8988T (cell line): ENCODE measurements around the gene CD81.

Experiments used
- DNase-seq: peaks from one replicate; pipeline ENCODE4 v3.0.0; 2011

CD81 gene

DNA sequence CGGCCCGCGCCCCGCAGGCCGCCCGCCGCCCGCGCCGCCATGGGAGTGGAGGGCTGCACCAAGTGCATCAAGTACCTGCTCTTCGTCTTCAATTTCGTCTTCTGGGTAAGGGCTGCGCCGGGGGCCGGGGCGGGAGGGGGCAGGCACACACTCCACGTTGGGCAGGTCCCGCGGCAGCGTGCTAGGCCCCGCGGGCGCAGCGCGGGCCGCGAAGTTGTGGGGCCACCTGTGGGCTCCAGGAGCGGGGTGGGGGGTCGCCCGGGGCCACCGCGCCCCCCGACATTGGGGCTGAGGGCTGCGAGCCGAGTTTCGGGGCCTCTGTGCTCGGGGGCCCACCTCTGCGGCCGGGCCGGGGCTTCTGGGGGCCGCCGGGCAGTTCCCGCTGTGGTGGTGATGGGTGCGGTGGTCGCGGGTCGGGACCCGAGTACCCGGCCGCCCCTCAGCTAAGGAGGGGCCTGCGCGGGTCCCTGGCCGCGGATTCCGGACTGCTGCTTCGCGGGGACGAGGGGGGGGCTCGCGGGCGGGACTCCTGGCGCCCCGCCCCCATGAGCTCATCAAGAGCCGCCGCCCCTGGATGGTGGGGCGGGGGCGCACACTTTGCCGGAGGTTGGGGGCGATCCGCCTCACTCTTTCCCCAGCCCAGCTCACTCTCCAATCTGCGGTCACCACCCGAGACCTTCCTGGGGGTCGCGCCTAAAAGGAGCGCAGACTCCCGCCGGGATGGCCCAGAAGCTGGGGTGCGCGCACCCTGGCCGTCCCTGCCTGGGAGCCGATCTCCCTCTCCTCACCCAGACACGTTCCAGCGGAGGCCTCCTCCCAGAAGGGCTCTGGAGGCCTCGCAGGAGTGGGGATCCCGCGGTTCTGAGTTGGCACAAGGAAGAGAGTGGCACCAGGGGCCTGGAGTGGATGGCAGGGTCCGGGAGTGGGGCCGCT is 667 bp downstream of the CD81 start:
- peak; percentile 81 for DNase-seq

DNA sequence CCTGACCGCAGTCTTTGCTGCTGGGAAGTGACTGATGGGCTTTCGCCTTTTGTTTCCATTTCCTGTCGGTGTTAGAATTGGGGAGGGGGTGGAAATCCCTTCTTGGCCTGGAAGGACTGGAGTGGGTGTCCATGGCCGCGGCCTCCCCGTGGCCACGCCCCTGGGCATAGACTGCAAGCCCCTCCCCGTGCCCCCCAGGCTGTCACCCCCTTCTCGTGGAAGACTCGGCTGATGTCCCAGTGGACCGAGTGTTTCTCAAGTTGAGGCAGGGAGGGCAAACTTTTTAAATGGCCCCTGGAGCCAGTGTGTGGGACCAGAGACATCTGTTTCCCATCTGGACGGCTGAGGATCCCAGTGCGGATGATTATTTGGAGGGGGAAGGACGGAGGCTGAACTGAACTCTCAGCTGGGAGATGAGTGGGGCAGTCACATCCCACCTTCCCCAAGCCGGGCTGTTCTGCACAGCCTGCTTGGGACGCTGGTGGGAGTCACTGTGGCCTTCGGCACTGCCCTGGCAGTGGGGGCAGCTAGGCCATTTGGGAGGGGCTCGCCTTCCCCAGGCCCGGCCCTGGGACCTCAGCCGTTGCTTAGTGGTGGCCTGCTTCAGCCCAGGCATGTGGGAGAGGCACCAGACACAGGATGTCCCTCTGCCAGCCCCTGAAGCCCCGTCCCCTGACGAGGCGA is 1.6 kb downstream of the CD81 start:
- no peak for DNase-seq

DNA sequence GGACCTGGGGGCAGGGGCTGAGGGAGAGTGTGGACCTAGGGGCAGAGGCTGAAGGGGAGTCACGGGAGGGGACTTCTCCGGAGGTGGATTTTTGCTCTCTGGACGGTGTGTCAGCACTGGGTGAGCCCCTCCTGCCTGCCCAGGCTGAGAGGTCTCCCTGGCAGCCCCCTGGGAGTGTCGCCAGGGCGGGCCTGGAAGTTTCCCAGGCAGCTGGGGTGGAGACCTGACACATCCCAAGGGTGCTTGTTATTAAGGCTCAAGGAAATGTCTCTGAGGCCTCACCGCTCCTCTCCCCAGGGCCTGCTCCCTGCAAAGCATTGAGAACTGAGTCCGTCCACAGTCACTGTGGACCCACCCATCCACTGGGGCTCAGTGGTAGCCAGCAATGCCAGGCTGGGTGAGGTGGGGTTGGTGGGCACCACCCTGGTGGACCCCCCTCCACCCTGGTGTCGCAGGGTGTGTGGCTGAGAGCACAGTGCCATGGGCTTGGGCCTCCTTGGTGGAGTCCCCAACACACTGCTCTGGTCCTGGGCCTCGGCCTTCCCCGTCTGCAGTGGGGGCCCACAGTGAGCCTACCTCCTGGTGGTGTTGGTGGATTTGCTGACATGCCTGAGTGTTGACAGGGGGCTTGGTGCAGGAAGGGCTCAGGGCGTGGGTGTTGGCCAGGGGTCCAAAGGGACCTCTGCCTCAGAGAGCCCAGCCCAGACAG is 2.5 kb downstream of the CD81 start:
- DNase-seq, result no peak

DNA sequence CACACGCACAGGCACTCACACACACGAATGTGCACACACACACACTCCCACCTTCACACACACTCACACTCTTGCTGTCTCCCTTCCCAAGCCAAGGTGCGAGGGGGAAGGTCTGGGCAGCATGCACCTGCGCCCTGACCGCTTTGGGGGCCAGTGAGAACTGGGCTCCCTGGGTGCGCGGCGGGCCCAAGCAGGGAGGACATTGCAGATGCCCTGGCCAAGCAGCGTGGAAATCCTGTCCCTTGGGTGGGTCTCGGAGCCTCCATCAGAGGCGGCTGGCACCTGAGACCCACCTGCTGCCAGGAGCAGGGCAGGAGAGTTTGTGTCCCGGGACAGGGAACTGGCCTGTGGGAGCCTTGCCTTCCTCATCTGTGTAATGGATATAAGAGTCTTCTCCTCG is 3.3 kb downstream of the CD81 start:
- no peak for DNase-seq

DNA sequence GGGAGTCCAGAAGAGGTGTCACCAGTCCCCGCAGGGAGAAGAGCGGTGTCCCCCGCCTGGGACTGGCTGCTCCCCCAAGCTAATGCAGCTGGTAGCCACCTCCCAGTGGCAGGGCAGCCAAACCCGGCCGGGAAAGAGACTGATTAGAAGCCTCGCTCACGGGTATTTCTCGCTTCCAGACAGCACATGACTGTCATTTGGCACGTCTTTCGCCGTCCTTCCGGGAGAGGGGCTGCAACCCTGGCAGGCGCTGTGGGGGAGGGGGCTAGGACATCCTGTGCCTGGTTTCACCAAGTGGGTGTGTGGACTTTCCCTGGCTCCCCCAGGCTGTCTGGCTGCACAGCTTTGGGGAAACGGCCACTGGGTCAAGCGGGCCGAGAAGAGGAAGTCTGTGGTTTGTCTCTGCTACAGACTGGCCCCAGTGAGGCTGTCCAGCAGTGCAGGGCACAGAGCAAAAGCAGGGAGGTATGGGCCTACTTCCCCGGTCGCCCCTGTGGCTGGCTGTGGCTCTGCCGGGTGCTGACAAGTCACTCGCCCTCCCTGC is 3.8 kb downstream of the CD81 start:
- DNase-seq, result no peak

DNA sequence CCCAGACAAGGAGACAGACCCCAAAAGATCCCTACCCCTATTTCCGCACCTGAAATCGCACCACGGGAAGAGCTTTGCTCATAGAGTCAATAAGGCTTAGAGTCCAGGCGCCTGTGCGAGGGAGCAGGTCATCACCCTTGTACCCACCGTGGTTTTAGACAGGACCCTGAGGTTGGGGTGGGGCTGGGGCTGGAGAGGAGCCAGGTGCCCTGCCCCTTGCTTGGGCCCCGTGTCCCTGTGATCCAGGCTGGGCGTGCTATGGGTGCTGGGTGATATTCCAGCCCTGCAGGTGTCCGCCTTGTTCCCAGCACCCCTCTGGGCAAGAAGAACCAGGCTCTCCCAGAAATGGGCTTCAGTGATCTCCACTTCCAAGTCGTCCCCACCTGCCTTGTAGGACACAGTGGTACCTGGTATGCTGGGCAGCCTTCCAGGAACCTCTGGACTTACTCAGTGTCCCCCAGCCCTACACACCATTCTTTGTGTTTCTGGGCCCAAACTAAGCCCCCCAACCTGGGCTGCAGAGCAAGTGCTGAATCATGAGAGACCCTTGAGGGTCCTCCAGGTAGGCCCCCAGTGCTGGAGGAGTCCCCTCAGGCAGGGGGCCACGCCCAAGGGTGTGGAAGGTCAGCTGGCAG is 4.5 kb downstream of the CD81 start:
- no peak for DNase-seq

DNA sequence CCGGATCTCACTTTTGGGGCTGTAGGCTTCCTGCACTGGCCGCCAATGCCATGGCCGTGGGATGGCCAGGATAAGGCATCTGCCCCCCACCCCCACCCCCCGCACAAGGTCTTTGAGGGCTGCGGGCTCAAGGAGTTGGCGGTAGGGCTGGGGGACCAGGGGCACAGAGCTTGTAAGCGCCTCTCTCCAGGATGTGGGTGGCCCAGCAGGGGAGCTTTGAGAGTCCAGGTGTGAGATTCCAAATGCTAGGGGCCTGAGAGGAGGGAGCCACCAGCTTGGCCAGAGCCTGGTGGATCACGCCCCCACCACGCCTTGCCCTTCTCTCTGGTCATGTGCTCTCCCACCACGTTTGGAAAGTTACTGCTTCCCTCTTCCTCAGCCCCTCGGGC is 5.0 kb downstream of the CD81 start:
- no peak for DNase-seq

DNA sequence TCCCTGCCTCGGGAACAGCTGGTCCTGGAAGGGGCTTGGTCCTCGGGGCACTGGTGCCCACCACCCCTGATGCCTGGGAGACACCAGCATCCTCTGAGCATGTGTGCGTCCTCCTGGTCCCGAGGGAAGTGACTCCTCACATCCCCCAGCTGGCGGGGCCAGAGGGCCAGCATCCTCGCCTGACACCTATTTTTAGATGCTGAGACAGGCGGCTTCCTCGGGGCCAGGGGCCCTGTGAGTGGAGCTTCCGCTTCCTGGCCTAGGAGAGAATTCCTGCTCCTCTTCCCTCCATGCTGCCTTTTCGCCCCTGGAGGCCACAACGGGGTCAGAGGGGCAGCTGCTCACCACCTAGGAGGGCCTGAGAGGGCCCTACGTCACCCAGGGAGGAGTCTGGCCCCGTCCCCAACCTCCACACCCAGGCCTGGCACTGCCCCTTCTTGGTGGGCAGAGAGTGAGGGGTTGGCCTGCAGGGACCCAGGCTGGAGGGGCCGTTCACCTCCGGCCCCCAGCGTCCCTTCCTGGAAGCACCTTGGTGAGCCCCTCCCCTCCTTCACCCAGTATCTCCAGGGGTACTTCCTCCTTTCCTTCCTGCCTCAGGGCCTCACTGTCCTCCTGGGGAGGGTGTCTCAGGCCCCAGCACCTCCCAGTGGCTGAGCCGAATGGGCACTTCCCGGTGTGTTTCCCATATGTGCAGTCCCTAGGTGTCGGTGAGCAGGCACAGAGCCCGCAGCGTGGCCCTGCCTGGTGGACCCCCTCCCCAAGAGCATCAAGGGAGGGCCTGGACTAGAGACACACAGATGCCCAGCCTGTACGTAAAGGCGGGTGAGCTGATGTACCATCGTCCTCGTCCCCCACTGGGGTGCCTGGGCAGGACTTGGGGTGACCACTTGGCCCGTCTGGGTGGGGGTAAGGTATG is 6.1 kb downstream of the CD81 start:
- DNase-seq, result no peak

DNA sequence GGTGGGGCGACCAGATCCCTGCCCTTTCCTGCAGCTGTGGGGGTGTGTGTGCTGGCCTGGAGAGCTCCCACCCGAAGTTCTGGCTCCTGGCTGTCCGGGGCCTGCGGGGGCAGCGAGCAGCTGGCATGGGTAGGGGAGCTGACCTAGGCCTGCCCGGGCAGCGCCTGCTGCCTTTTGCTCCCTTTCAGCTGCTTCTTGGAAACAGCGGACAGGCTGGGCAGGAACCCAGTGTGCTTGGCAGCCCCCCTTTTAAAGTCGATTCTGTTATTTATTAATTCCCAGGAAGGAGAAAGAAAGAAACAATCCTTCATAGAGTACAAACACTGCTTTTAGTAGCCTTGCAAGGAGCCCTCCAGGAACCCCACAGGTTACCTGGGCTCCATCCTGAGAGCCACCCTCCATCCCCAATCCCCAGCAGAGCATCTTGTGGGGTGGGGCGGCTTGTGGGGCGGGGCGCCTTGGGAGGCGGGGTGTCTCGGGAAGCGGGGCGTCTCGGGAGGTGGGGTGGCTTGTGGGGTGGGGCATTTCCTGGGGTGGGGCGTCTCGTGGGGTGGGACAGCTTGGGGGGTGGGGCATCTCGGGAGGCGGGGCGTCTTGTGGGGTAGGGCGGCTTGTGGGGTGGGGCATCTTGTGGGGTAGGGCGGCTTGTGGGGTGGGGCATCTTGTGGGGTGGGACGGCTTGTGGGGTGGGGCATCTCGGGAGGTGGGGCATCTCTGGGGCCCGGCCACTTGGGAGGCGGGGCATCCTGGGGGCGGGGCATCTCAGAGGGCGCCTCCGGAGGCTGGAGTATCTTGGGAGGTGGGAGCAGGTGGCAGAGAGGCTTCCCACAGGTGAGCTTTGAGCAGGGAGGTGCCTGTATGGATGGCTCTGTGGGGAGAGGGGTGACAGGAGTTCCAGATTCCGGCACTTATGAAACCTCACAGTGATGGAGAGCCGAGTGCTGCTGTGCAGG is 7.0 kb downstream of the CD81 start:
- no peak for DNase-seq

DNA sequence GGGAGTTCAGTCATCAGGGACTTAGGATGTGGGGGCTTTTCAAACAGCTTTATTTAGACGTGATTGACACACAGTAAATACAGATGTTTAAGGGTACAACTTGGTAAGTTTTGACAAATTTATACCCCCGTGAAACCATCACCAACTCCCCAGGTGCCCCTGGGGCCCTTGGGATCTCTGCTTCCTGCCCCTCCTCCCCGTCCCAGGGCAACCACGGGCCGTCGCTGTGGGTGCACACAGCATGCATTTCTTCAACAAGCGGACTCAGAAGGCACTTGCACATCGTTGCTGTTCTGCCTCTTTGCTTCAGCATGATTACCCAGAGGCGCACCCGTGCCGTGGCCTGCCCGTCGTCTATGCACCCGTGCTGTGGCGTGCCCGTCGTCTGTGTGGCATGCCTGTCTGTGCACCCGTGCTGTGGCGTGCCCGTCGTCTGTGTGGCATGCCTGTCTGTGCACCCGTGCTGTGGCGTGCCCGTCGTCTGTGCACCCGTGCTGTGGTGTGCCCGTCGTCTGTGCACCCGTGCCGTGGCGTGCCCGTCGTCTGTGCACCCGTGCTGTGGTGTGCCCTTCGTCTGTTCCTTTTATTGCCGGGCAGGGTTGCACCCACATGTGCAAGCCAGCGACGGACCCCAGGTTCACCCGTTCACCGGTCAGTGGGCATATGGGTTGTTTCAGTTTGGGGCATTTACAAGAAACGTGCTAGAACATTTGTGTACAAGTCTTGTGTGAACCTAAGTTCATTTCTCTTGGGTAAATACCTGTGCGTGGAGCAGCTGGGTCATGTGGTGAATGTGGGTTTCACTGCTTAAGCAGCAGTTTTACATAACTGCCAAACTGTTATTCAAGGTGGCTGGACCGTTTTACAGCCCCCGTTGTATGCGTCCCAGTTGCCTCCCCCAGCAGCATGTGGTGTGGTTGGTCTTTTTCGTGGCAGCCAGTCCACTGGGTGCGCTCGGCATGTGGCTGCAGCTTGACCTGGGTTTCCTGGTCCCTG is 8.3 kb downstream of the CD81 start:
- DNase-seq, result no peak

DNA sequence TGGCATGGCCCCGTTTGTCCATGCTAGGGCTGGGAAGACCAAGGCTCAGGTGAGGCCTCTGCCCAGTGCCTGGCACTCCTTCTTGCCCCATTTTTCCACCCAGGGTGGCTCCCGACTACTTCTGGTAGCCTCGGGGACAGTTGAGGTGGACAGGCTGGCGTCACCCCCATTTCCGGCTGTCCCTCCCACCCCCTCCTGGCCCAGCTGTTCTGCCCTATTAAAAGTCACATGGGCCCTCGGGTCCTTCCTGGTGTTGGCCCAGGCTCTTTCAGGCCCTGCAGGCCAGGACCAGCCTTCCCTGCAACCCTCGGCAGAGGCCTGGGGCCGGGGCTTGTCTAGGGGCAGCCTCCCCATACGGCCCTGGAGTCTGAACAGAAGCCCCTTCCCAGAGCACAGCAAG is 9.5 kb downstream of the CD81 start:
- DNase-seq, result no peak

DNA sequence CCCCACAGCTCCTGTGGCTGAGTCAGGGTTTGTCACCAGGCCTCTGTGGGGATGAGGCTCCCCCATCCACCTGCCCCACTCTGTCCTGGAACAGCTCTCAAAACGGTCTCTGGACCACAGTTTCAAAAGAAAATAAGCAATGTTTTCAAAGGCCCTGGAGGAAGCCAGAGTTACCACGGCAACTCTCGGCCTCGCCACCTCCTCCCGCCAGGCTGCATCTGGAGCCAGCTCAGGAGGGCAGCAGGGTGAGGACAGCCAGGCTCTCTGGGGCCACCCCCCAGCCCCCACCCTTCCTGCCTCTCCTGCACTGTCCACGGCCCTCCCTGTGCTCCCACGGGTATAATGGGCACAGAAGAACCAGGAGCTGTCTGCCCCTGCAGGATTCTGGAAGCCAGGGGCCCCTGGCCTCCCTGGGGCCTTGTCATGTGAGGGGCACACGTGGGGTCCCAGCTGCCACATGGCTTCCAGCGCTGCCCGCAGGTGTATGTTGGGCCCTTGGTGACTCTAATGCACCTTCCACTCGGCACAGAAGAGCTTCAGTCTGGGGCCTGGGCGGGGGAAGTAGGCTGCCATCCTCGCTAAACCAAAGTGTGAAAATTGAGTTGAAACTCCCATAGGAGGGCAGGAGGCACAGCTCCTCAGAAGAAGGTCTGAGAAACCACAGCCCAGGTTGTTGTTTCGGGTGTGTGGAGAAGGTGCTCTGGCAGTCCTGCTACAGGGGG is 10.3 kb downstream of the CD81 start:
- DNase-seq, result no peak

DNA sequence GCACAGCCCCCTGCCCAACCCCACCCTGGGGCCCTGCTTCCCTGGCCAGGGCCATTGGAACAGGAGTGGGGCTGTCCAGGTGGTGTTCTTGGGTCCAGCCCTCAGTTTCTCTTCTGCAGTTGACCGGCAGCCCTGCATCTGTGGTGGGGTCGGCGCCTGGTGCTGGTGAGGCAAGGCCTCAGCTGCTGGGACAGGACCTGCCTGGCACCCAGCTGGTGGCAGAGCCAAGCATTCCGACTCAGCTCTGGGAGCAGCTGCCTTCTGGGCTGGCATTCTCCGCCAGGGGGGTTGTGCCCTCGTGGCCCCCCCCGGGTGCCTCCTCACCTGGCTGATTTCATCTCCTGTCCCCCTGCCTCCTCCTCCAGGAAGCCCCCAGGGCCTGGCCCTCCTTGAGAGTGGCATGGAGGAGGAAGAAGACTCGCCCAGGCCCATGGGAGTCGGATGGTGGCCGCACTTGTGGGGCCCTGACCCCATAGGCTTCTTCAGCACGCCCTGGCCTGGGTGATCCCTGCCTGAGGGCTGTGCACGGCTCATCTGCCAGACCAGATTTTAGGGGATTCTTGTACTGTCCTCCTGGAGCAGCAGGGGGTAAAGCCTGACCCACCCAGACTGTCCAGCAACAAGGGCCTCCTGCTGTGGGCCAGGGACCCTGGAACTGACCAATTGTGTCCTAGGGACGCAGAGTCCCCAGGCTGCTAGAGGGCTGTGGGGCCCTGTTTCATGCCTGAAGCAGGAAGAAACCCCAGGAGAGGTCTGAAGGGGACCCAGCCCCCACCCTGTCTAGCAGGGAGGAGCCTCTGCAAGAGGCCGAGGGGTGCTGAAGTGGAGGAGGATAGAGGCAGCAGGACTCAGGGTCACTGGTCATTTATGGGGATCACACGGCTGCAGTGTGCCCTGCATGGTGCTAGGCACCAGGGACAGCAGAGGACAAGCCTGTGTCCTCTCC is 11.6 kb downstream of the CD81 start:
- no peak for DNase-seq

DNA sequence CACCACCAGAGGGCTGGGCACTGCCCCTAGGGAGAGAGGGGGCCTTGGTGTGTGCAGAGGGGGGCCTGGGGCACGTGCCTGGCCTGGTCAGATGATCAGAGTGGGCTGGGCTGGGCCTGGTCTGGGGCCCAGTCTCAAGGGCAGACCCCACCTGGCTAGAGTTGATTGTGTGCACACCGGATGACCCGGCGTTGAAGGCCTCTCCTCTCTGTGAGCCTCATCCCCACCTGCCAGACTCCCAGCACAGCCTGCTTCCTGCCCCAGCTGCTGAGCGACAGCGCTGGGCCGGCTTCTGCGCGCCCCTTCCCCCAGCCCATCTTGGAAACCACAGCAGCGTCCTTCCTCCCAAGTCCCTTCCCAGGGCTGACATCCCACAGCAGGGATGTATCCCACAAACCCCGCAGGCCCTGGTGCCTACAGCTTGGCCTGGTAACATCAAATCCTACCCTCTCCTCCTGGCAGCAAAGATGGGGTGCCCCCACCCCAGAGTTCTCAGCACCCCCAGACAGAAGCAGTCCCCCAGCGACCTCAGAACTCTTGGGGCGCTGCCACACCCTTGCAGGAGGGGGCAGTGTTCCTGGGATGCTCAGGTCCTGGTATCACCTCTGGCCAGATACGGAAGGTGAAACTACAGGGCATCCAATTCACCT is 12.4 kb downstream of the CD81 start:
- no peak for DNase-seq

DNA sequence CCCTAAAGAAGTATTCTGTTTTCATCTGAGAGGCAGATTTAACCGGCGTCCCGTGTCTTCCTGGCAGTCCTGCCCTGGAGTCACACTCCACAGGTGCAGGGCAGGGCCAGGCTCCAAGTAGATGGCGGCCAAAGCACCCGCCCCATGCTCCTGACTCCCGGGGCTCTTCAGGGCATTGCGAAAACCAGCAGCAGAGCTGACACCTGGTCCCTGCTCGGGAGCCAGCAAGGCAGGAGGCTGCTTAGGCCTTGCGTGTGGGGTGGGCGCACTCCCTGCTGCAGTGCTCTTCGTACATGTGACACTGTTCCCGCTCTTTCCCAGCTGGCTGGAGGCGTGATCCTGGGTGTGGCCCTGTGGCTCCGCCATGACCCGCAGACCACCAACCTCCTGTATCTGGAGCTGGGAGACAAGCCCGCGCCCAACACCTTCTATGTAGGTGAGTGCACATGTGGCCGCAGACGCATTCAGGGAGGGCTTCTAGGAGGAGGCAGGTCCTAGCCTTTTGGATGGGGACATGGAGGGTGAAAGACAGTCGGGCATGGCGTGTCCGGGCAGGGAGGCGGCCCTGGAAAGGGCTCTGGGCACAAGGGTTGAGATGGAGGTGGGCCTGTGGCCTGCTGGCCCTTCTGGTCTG is 13.1 kb downstream of the CD81 start:
- no peak for DNase-seq

DNA sequence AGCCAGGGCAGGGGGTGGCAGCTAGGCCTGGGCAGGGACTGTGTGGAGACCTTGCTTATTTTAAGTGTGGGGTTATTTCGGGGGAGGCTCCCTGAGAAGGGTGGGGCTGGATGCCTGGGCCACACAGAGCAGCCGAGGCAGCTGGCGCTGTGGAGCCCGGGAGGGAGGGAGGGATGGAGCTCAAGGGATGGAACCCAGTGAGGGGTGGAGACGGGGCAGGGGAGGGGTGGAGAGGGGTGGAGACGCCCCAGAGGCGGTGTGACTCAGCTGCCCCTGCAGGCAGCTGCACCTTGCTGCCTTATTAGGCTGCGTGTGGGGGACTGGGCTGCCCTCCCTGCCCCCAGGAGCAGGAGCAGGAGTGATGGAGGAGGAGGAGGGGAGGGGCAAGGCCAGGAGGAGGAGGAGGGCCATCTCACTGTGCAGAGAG is 13.6 kb downstream of the CD81 start:
- no peak for DNase-seq
